Activated CD4-positive, alpha-beta memory T cell treated with anti-CD3 and anti-CD28 coated beads for 36 hours (primary cell): ENCODE results near the gene ENOX1. TPM values are rescaled to one million over a fixed set of nuclear protein-coding genes. Genes with fewer than 3 reads are reported as not detected.

Source experiments
- CTCF ChIA-PET: fragments of 350-600 bp; sonication (Branson Sonifier 250); formaldehyde crosslinking; loops from one replicate; lab custom pipeline; 2021; ENCODE audit warnings: antibody characterized with exemption, inconsistent platforms; lab: Charles Lee
- POLR2A ChIA-PET: fragments of 350-600 bp; sonication (Branson Sonifier 250); formaldehyde crosslinking; loops from one replicate; lab custom pipeline; 2021; ENCODE audit warnings: antibody characterized with exemption; lab: Charles Lee
- DNase-seq: peaks from one replicate; pipeline ENCODE4 v3.0.0-alpha.2; 2020
- H3K27ac Mint-ChIP-seq: one replicate; pipeline ENCODE4 v1.8.0; 2021; ENCODE audit warnings: mixed read lengths
- H3K27me3 Mint-ChIP-seq: one replicate; pipeline ENCODE4 v1.8.0; 2021; ENCODE audit warnings: mixed read lengths
- H3K36me3 Mint-ChIP-seq: one replicate; pipeline ENCODE4 v1.8.0; 2021; ENCODE audit warnings: mixed read lengths
- H3K4me1 Mint-ChIP-seq: one replicate; pipeline ENCODE4 v1.8.0; 2021; ENCODE audit warnings: low read depth, mixed read lengths
- H3K4me3 Mint-ChIP-seq: one replicate; pipeline ENCODE4 v1.8.0; 2021; ENCODE audit warnings: mild to moderate bottlenecking, mixed read lengths
- H3K9me3 Mint-ChIP-seq: one replicate; pipeline ENCODE4 v1.8.0; 2021; ENCODE audit warnings: mixed read lengths
- intact Hi-C: fragments of 100-400 bp; cut with micrococcal nuclease; formaldehyde crosslinking; loops from one replicate; pipeline ENCODE4 v1.15.1; 2023
- total RNA-seq, 2 experiments: library from RNA; stranded (reverse); gene quantifications; one replicate each; pipeline ENCODE4 v1.2.3, GENCODE V29; 2021

ENOX1 gene
- total RNA-seq, 2 experiments from 2014 or later = 0.44 to 0.45 TPM

GRCh38 chr13:43732726-43733125 lies 54.0 kb downstream of the ENOX1 start:
- Mint-ChIP-seq H3K27ac (no peak overlapping the region), H3K9me3 (no peaks in the 10 kb centered on the region), H3K27me3 (peaks cover 13% of the 10 kb centered on the region), H3K36me3 (no peaks in the 10 kb centered on the region), H3K4me3 (no peak overlapping the region), H3K4me1 (no peaks in the 10 kb centered on the region)
- DNase-seq = no peak
- CTCF ChIA-PET = no interaction called here
- intact Hi-C loops = no loop called here
- POLR2A ChIA-PET = no interaction called here

- ChIA-PET CTCF (no interaction called here), POLR2A (no interaction called here)
- no peak overlapping the region for H3K27ac Mint-ChIP-seq
- no peaks in the 10 kb centered on the region for H3K4me1 Mint-ChIP-seq
- H3K9me3 Mint-ChIP-seq = no peaks in the 10 kb centered on the region
- intact Hi-C loops = no loop called here
- H3K27me3 Mint-ChIP-seq = peaks cover 15% of the 10 kb centered on the region
- DNase-seq = no peak
- no peaks in the 10 kb centered on the region for H3K36me3 Mint-ChIP-seq
- H3K4me3 Mint-ChIP-seq = no peak overlapping the region
Measured at GRCh38 chr13:43731296-43731695, 55.5 kb downstream of the ENOX1 start.

DNA sequence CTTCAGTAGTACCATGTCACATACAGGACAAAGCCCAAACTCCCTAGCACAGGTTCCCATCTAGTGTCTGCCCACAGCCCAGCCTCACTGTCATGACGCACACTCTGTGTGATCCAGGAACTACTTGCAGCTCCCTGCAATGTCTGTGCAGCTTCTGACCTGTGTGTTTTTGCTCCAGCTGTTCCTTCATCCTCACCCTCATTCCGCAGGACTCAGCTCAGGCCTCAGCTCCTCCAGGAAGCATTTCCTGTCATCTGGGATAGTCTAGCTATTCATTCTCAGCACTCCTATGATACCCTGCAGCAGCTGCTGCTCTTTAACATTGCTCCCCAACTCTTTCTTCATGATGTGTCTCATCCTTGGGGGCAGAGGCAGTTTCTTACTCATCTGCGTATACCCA lies 56.1 kb downstream of the ENOX1 start:
- H3K9me3 Mint-ChIP-seq = no peaks in the 10 kb centered on the region
- no peak overlapping the region for H3K27ac Mint-ChIP-seq
- POLR2A ChIA-PET = no interaction called here
- peaks cover 15% of the 10 kb centered on the region for H3K27me3 Mint-ChIP-seq
- DNase-seq = no peak
- H3K4me1 Mint-ChIP-seq = no peaks in the 10 kb centered on the region
- CTCF ChIA-PET = no interaction called here
- H3K4me3 Mint-ChIP-seq = no peak overlapping the region
- H3K36me3 Mint-ChIP-seq = no peaks in the 10 kb centered on the region
- intact Hi-C loops = no loop called here

DNA sequence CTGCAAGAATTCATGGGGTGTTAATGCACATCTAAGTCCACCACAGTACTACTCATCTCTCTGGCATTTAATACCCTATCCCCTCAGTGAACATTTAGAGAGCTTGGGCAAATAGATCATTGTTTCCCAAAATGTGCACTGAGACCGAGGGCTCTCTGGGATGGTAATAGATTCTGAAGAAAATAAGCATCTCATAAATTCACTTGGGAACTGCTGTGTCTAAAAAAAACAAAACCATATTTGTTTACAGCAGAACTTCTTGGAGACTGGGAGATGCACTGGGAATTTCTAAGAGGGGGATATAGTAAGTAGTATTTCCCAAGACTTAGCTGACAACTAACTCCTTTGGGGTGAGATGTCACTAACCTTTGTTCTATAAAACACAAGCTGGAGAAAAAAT lies 58.4 kb downstream of the ENOX1 start:
- Mint-ChIP-seq H3K27me3 (peaks cover 15% of the 10 kb centered on the region), H3K4me1 (no peaks in the 10 kb centered on the region), H3K9me3 (no peaks in the 10 kb centered on the region), H3K4me3 (no peak overlapping the region), H3K27ac (no peak overlapping the region), H3K36me3 (no peaks in the 10 kb centered on the region)
- intact Hi-C loops = no loop called here
- ChIA-PET POLR2A (no interaction called here), CTCF (no interaction called here)
- no peak for DNase-seq

GRCh38 chr13:43727856-43728255 lies 58.9 kb downstream of the ENOX1 start:
- Mint-ChIP-seq H3K36me3 (no peaks in the 10 kb centered on the region), H3K27ac (no peak overlapping the region), H3K4me3 (no peak overlapping the region), H3K27me3 (peaks cover 15% of the 10 kb centered on the region), H3K4me1 (no peaks in the 10 kb centered on the region), H3K9me3 (no peaks in the 10 kb centered on the region)
- CTCF ChIA-PET = no interaction called here
- DNase-seq = no peak
- POLR2A ChIA-PET = no interaction called here
- intact Hi-C loops = no loop called here

DNA sequence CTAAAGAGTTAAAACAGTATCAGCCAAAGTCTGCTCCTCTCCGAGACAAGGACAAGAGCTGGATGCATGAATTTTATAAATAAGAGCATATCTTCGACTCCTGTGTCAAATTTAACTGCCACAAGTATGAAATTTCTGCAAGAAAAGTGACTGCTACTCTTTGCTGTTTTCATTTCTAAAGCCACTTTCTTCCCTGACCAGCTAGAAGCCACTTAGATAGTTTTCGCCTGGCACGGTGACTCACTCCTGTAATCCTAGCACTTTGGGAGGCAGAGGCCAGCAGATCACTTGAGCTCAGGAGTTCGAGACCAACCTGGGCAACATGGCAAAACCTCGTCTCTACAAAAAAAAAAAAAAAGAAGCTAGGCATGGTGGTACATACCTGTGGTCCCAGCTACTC lies 61.3 kb downstream of the ENOX1 start:
- peaks cover 6% of the 10 kb centered on the region for H3K27me3 Mint-ChIP-seq
- no peaks in the 10 kb centered on the region for H3K36me3 Mint-ChIP-seq
- no peak for DNase-seq
- H3K27ac Mint-ChIP-seq = no peak overlapping the region
- no peak overlapping the region for H3K4me3 Mint-ChIP-seq
- ChIA-PET POLR2A (no interaction called here), CTCF (no interaction called here)
- no peaks in the 10 kb centered on the region for H3K4me1 Mint-ChIP-seq
- H3K9me3 Mint-ChIP-seq = no peaks in the 10 kb centered on the region
- intact Hi-C loops = no loop called here

GRCh38 chr13:43720780-43721397 lies 65.9 kb downstream of the ENOX1 start:
- ChIA-PET CTCF (no interaction called here), POLR2A (no interaction called here)
- no peak for DNase-seq
- Mint-ChIP-seq H3K36me3 (no peaks in the 10 kb centered on the region), H3K9me3 (no peaks in the 10 kb centered on the region), H3K27ac (no peak overlapping the region), H3K4me1 (no peaks in the 10 kb centered on the region), H3K27me3 (peaks cover 2% of the 10 kb centered on the region), H3K4me3 (no peak overlapping the region)
- intact Hi-C loops = no loop called here

DNA sequence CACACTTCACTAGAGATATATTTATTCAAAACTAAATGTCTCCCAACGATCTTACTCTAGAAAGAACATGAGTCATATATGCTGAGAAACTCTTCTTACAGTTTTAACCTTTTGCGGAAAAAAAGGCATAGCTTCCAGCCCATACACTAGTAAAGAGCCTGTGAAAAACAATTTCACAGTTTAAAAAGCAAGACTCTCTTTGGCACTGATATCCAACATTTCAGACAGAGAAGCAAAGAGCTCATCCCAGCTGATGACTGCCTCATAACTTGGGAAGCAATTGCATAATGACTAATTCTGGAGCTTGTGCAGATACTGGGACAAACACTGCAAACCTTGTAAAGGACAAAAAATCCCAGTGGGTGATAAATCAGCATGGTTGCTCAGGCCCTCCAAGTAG lies 88.0 kb downstream of the ENOX1 start:
- peaks cover 6% of the 10 kb centered on the region for H3K27me3 Mint-ChIP-seq
- no peak overlapping the region for H3K4me3 Mint-ChIP-seq
- POLR2A ChIA-PET = no interaction called here
- no peaks in the 10 kb centered on the region for H3K36me3 Mint-ChIP-seq
- DNase-seq = no peak
- CTCF ChIA-PET = no interaction called here
- no peaks in the 10 kb centered on the region for H3K4me1 Mint-ChIP-seq
- H3K27ac Mint-ChIP-seq = no peak overlapping the region
- intact Hi-C loops = no loop called here
- no peaks in the 10 kb centered on the region for H3K9me3 Mint-ChIP-seq

- no peaks in the 10 kb centered on the region for H3K4me1 Mint-ChIP-seq
- H3K27me3 Mint-ChIP-seq = peaks cover 6% of the 10 kb centered on the region
- intact Hi-C loops = no loop called here
- ChIA-PET POLR2A (no interaction called here), CTCF (no interaction called here)
- H3K36me3 Mint-ChIP-seq = no peaks in the 10 kb centered on the region
- no peaks in the 10 kb centered on the region for H3K9me3 Mint-ChIP-seq
- no peak overlapping the region for H3K4me3 Mint-ChIP-seq
- H3K27ac Mint-ChIP-seq = no peak overlapping the region
- no peak for DNase-seq
Measured at GRCh38 chr13:43698009-43698408, 88.8 kb downstream of the ENOX1 start.

- Mint-ChIP-seq H3K36me3 (no peaks in the 10 kb centered on the region), H3K9me3 (no peaks in the 10 kb centered on the region), H3K27me3 (peaks cover 6% of the 10 kb centered on the region), H3K27ac (no peak overlapping the region), H3K4me3 (no peak overlapping the region), H3K4me1 (no peaks in the 10 kb centered on the region)
- DNase-seq = no peak
- intact Hi-C loops = no loop called here
- ChIA-PET CTCF (no interaction called here), POLR2A (no interaction called here)
Measured at GRCh38 chr13:43697323-43697722, 89.4 kb downstream of the ENOX1 start.

DNA sequence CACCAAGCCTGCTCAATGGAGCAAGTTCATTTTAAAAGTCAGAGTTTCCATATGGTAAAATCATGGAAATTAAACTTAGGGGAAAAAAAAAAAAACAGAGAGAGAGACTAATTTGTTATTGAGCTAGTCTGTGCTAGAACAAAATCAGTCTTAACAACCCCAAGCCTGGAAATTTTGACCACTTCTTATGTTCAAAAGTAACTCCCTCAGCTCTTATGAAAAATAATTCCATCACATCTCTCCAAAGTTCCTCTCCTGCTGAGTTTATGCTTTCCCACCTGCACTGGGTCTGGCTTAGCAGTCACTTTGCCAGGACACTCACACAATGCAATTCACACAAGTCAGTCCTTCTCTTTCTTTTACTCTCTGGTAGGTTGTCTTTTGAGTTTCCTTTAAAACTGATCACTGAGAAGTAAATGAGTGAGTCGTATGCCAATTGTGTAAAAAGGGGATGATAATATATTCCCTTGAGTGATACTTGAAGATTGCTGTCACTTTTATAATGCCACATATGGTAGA lies 92.6 kb downstream of the ENOX1 start:
- ChIA-PET CTCF (interaction anchor here (1.3 kb wide), 1 partner anchor 724 kb away, joined by 5 read pairs; no protein-coding TSS in a partner anchor), POLR2A (no interaction called here)
- H3K27me3 Mint-ChIP-seq = peaks cover 6% of the 10 kb centered on the region
- no peak overlapping the region for H3K27ac Mint-ChIP-seq
- H3K4me1 Mint-ChIP-seq = no peaks in the 10 kb centered on the region
- H3K9me3 Mint-ChIP-seq = no peaks in the 10 kb centered on the region
- intact Hi-C loops = no loop called here
- DNase-seq = no peak
- no peaks in the 10 kb centered on the region for H3K36me3 Mint-ChIP-seq
- no peak overlapping the region for H3K4me3 Mint-ChIP-seq

DNA sequence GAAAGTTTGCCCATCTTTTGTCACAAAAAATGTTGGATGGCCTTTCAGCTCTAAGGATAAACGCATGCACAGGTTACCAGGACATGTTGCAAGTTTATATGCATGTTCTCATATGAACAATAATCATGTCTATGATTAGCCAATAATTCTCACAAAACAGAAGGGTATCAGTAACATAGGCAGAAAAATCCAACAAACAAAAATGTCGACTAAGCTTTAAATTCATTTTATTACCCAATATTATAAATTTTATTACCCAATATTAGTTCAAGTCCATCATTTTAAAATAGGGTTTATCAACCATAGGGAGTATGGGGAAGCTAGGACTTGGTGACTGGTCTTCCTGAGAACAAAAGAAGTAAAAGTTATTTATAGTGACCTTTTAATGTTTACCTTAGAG lies 93.1 kb downstream of the ENOX1 start:
- Mint-ChIP-seq H3K27ac (no peak overlapping the region), H3K9me3 (no peaks in the 10 kb centered on the region), H3K4me3 (no peak overlapping the region), H3K4me1 (no peaks in the 10 kb centered on the region), H3K27me3 (peaks cover 6% of the 10 kb centered on the region), H3K36me3 (no peaks in the 10 kb centered on the region)
- DNase-seq = no peak
- intact Hi-C loops = no loop called here
- ChIA-PET CTCF (interaction anchor here (1.3 kb wide), 1 partner anchor 724 kb away, joined by 5 read pairs; no protein-coding TSS in a partner anchor), POLR2A (no interaction called here)

DNA sequence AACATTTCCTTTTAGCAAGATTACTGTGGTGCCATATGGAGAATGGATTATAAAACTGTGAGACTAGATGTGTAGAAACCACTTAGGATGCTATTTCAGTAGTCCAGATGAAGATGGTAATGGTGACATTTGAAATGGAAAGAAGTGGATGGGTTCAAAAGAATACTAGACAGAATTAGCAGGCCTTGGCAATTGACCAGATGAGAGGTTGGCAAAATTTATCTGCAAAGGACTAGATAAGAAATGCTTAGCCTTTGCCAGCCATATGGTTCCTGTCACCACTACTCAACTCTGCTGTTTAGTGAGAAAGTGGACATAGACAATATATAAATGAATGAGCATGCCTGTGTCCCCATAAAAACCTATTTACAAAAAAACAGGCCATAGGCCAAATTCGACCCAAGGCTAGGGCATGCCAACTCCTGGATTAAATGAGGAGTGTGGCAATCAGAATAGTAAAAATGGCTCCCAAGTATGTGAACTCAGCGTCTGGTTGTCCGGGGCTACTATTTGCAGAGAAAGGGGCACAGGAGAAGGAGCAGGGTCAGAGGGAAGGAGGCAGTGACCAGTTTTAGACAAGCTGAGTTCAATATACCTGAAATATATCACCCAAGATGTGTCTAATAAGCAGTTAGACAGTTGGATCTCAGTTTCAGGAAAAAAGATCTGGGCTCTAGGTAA lies 98.4 kb downstream of the ENOX1 start:
- CTCF ChIA-PET = no interaction called here
- intact Hi-C loops = no loop called here
- POLR2A ChIA-PET = no interaction called here
- Mint-ChIP-seq H3K4me1 (no peaks in the 10 kb centered on the region), H3K27me3 (peaks cover 2% of the 10 kb centered on the region), H3K9me3 (no peaks in the 10 kb centered on the region), H3K36me3 (no peaks in the 10 kb centered on the region), H3K27ac (no peak overlapping the region), H3K4me3 (no peak overlapping the region)
- no peak for DNase-seq
